OCI-LY7 (cell line): Measurements from ENCODE around the gene GABRD. TPM values are rescaled to one million over a fixed set of nuclear protein-coding genes. Genes with fewer than 3 reads are reported as not detected.

Experiments
- BruUV-seq: library from RNA; stranded (reverse); fragments of 400-500 nt; replicated peaks from 2 replicates; lab custom pipeline; 2021; lab: Mats Ljungman, UMichigan
- CTCF ChIA-PET: fragments of 300-600 bp; sonication (Branson Sonifier 250); formaldehyde crosslinking; loops from one replicate; lab custom pipeline; 2022; ENCODE audit warnings: antibody characterized with exemption; ENCODE audit not compliant: unreplicated experiment; lab: Charles Lee
- POLR2A ChIA-PET: fragments of 300-600 bp; sonication (Branson Sonifier 250); formaldehyde crosslinking; loops from one replicate; lab custom pipeline; 2022; ENCODE audit warnings: antibody characterized with exemption; lab: Charles Lee
- DNase-seq: peaks from one replicate; pipeline ENCODE4 v3.0.0-alpha.2; 2015; ENCODE audit warnings: low spot score
- H2AFZ ChIP-seq: fragments of 200-600 bp; sonication (generic), shearing (Covaris generic); 2 replicates; pipeline ENCODE4 v1.6.1; 2014; ENCODE audit warnings: mild to moderate bottlenecking, antibody characterized with exemption, low read length, moderate library complexity
- H3K27ac ChIP-seq: fragments of 200-600 bp; sonication (generic); 2 replicates; pipeline ENCODE4 v1.5.1; 2014; ENCODE audit warnings: mixed run types, low read depth, mild to moderate bottlenecking, moderate library complexity, low read length, inconsistent platforms; ENCODE audit not compliant: poor library complexity, severe bottlenecking
- H3K36me3 ChIP-seq: fragments of 200-600 bp; sonication (generic); 2 replicates; pipeline ENCODE4 v1.6.1; 2014; ENCODE audit warnings: mild to moderate bottlenecking, antibody characterized with exemption, low read length, moderate library complexity, mixed read lengths; ENCODE audit not compliant: insufficient read depth
- H3K4me1 ChIP-seq: fragments of 200-600 bp; sonication (generic); 2 replicates; pipeline ENCODE4 v1.5.1; 2014; ENCODE audit warnings: mild to moderate bottlenecking, low read length; ENCODE audit not compliant: insufficient read depth, poor library complexity, severe bottlenecking
- H3K4me2 ChIP-seq: fragments of 200-600 bp; sonication (generic); 2 replicates; pipeline ENCODE4 v1.6.1; 2014; ENCODE audit warnings: mild to moderate bottlenecking, low read length
- H3K4me3 ChIP-seq: fragments of 200-600 bp; sonication (generic); 2 replicates; pipeline ENCODE4 v1.5.1; 2014; ENCODE audit warnings: mild to moderate bottlenecking, low read depth, low read length; ENCODE audit not compliant: poor library complexity, severe bottlenecking
- H3K79me2 ChIP-seq: fragments of 200-600 bp; sonication (generic); 2 replicates; pipeline ENCODE4 v1.6.1; 2016; ENCODE audit warnings: low read depth, mild to moderate bottlenecking, low read length, moderate library complexity, mixed read lengths; ENCODE audit not compliant: insufficient read depth
- H3K9me2 ChIP-seq: fragments of 200-600 bp; sonication (generic); 2 replicates; pipeline ENCODE4 v1.6.1; 2016; ENCODE audit warnings: mild to moderate bottlenecking, low read length, mixed read lengths; ENCODE audit not compliant: insufficient read depth
- H3K9me3 ChIP-seq: fragments of 200-600 bp; sonication (generic); 2 replicates; pipeline ENCODE4 v1.6.1; 2014; ENCODE audit warnings: mild to moderate bottlenecking, mixed run types, low read length, mixed read lengths
- H4K20me1 ChIP-seq: fragments of 200-600 bp; sonication (generic); 2 replicates; pipeline ENCODE4 v1.6.1; 2014; ENCODE audit warnings: mild to moderate bottlenecking, antibody characterized with exemption, low read length, moderate library complexity, mixed read lengths; ENCODE audit not compliant: insufficient read depth
- EZH2phosphoT487 ChIP-seq: fragments of 200-600 bp; sonication (generic); IDR thresholded peaks from 2 replicates; pipeline ENCODE4 v1.6.1; 2018; ENCODE audit warnings: low read depth, borderline replicate concordance, mild to moderate bottlenecking, mixed run types, antibody characterized with exemption, low read length, moderate library complexity, mixed read lengths
- intact Hi-C: fragments of 100-400 bp; cut with micrococcal nuclease; formaldehyde crosslinking; loops from one replicate; pipeline ENCODE4 v1.10.0; 2022; ENCODE audit not compliant: unreplicated experiment
- total RNA-seq, 2 experiments: library from RNA; depleted of rRNA in 1 of 2; stranded (reverse); fragments of >200 nt in 1 of 2; shearing (Covaris generic) in 1 of 2; gene quantifications; 2 replicates each; pipeline ENCODE4 v1.2.3, GENCODE V29; 2014 to 2022
- TF ChIP-seq, protein P1 (sequence below): fragments of 200-600 bp; sonication (generic); conservative IDR thresholded peaks from 2 replicates; pipeline ENCODE4 v1.5.1; 2014; ENCODE audit warnings: mild to moderate bottlenecking, antibody characterized with exemption, low read length, moderate library complexity, mixed read lengths

GABRD gene
- total RNA-seq, 2 experiments from 2014 or later, result not detected

DNA sequence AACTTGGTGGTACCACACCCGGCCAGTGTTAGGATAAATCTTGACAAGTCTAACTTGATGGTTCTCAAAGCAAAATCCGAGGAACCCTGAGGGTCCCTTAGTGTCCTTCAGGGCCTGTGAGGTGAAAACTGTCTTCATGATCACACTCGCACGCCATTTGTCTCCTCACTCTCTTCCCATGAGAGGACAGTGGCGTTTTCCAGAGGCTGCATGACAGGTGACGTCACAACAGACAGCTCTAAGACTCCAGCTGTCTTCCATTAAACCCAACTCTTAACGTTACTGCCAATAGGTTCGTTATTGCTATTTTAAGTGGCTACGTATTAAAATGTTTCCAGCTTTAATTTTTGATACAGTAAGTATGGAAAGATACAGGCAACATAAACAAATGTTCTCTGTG lies 29.4 kb upstream of the GABRD start:
- Histone ChIP-seq H3K4me1 (no peaks in the 10 kb centered on the region), H3K4me2 (no peak overlapping the region), H3K4me3 (no peak overlapping the region), H3K27ac (no peak overlapping the region), H2AFZ (no peak overlapping the region), H3K9me2 (no peaks in the 10 kb centered on the region), H3K79me2 (no peaks in the 10 kb centered on the region), H3K36me3 (no peaks in the 10 kb centered on the region), H3K9me3 (no peaks in the 10 kb centered on the region), H4K20me1 (no peaks in the 10 kb centered on the region)
- TF ChIP-seq, protein P1, sequence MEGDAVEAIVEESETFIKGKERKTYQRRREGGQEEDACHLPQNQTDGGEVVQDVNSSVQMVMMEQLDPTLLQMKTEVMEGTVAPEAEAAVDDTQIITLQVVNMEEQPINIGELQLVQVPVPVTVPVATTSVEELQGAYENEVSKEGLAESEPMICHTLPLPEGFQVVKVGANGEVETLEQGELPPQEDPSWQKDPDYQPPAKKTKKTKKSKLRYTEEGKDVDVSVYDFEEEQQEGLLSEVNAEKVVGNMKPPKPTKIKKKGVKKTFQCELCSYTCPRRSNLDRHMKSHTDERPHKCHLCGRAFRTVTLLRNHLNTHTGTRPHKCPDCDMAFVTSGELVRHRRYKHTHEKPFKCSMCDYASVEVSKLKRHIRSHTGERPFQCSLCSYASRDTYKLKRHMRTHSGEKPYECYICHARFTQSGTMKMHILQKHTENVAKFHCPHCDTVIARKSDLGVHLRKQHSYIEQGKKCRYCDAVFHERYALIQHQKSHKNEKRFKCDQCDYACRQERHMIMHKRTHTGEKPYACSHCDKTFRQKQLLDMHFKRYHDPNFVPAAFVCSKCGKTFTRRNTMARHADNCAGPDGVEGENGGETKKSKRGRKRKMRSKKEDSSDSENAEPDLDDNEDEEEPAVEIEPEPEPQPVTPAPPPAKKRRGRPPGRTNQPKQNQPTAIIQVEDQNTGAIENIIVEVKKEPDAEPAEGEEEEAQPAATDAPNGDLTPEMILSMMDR, result no peak
- no peak for TF ChIP-seq EZH2phosphoT487
- intact Hi-C loops, result no loop called here
- CTCF ChIA-PET, result no interaction called here
- POLR2A ChIA-PET, result interaction anchor here (0.8 kb wide), 1 partner anchor 9 kb away, joined by 3 read pairs; no protein-coding TSS in a partner anchor
- no TSS peak for BruUV-seq
- DNase-seq, result no peak

DNA sequence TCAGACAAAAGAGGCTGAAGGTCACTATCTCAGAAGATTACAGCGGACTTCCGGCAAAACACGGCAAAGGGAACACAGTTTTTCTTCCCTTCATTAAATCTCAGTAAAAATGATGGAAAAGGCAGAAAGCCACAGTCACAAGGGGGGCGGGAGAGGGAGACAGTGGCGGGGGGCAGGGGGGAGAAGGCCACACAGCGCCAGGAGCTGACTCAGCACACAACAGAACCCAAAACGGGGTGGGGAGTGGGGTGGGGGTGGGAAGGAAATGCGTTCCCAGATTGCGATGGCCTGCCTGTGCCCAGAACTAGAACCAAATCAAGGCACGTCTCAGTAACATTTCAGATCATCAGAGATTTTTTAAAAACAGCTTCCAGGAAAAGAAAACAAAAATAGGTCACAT lies 28.9 kb upstream of the GABRD start:
- Histone ChIP-seq H3K27ac (no peak overlapping the region), H3K4me2 (no peak overlapping the region), H3K4me3 (no peak overlapping the region), H3K9me3 (no peaks in the 10 kb centered on the region), H3K36me3 (no peaks in the 10 kb centered on the region), H2AFZ (no peak overlapping the region), H3K9me2 (no peaks in the 10 kb centered on the region), H3K4me1 (no peaks in the 10 kb centered on the region), H4K20me1 (no peaks in the 10 kb centered on the region), H3K79me2 (no peaks in the 10 kb centered on the region)
- POLR2A ChIA-PET, result interaction anchor here (0.8 kb wide), 1 partner anchor 8 kb away, joined by 3 read pairs; no protein-coding TSS in a partner anchor
- CTCF ChIA-PET, result no interaction called here
- TF ChIP-seq, protein P1, result no peak
- no peak for TF ChIP-seq EZH2phosphoT487
- DNase-seq, result no peak
- intact Hi-C loops, result no loop called here
- no TSS peak for BruUV-seq

DNA sequence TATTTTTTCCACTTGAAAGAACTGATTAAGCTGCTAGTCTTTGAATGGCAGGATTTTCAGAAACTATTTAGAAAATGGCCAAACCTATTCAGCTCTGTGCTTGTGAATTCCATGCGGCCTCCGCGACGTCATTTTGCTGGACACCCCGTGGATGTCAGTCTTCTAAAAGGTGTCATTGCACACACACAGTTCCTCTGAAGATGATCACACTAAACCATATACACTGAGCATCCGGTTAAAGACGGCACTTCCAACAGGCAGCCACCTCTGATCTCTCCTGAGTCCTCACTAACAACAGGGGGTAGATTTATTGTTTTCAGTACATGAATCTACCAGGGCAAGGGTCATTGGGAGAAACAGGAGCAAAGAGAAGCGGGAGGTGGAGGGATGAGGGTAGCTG lies 24.6 kb upstream of the GABRD start:
- ChIA-PET POLR2A (no interaction called here), CTCF (no interaction called here)
- Histone ChIP-seq H4K20me1 (no peaks in the 10 kb centered on the region), H3K9me2 (no peaks in the 10 kb centered on the region), H3K79me2 (no peaks in the 10 kb centered on the region), H3K36me3 (no peaks in the 10 kb centered on the region), H3K9me3 (no peaks in the 10 kb centered on the region), H3K4me3 (no peak overlapping the region), H3K4me1 (peaks cover 8% of the 10 kb centered on the region), H3K27ac (no peak overlapping the region), H3K4me2 (no peak overlapping the region), H2AFZ (no peak overlapping the region)
- DNase-seq, result no peak
- BruUV-seq, result no TSS peak
- TF ChIP-seq, protein P1, result no peak
- TF ChIP-seq EZH2phosphoT487, result no peak
- intact Hi-C loops, result no loop called here
